Transverse colon (tissue), 4 donors: ENCODE measurements around the gene NPC1L1. TPM values are rescaled to one million over a fixed set of nuclear protein-coding genes. Genes with fewer than 3 reads are reported as not detected.
"Not testable (repeated sequence)": the region's sequence is repeated elsewhere in the genome, so short reads cannot be mapped to it uniquely, and the experiment has no call there.

Experiments
- DNase-seq: peaks from one replicate; pipeline ENCODE4 v3.0.0-alpha.2; 2019
- H3K27ac ChIP-seq, 4 donors: fragments of 200-600 bp; sonication (generic); 2 replicates each; pipeline ENCODE4 v1.5.1; 2016 to 2018; ENCODE audit warnings: inconsistent platforms in 4 of 4
- H3K27me3 ChIP-seq: fragments of 200-600 bp; sonication (generic); 2 replicates; pipeline ENCODE4 v1.5.1; 2017; ENCODE audit warnings: inconsistent platforms
- H3K36me3 ChIP-seq, 4 donors: fragments of 200-600 bp; sonication (generic); 2 replicates each; pipeline ENCODE4 v1.5.1; 2017 to 2019; ENCODE audit warnings: inconsistent platforms in 4 of 4
- H3K4me1 ChIP-seq, 4 donors: fragments of 200-600 bp; sonication (generic); 2 replicates each; pipeline ENCODE4 v1.5.1; 2017 to 2020; ENCODE audit warnings: inconsistent platforms in 4 of 4
- H3K4me3 ChIP-seq, 4 donors: fragments of 200-600 bp; sonication (generic); 1 replicate in 1 of 4; 2 replicates in 3 of 4; pipeline versions ENCODE4 v1.5.1 to v1.6.1; 2017 to 2019; ENCODE audit warnings: inconsistent platforms in 4 of 4
- H3K9me3 ChIP-seq, 2 donors: fragments of 200-600 bp; sonication (generic); 2 replicates each; pipeline ENCODE4 v1.5.1; 2017 to 2019; ENCODE audit warnings: inconsistent platforms in 2 of 2
- EP300 ChIP-seq: sonication (generic); formaldehyde crosslinking; IDR thresholded peaks from one replicate; pipeline ENCODE4 v1.6.1; 2017; ENCODE audit warnings: antibody characterized with exemption, low read depth
- POLR2A ChIP-seq: fragments of 450-650 bp; IDR thresholded peaks from one replicate; pipeline ENCODE4 v1.6.1; 2016; ENCODE audit warnings: antibody characterized with exemption, mild to moderate bottlenecking, moderate library complexity
- POLR2AphosphoS5 ChIP-seq, 3 donors: sonication (generic); formaldehyde crosslinking; IDR thresholded peaks; one replicate each; pipeline ENCODE4 v1.6.1; 2016; ENCODE audit warnings: antibody characterized with exemption in 3 of 3
- WGBS, 2 donors: methylation state at CpG; one replicate each; pipeline ENCODE4 v1.1.5; 2018; ENCODE audit warnings: low coverage in 1 of 2; 5-methylcytosine and 5-hydroxymethylcytosine counted together
- in situ Hi-C, 4 donors: fragments of 200-750 bp; cut with MboI; loops; one replicate each; pipeline versions ENCODE4 v1.15.0 to v1.15.1; 2017; ENCODE audit warnings: low sequenced_read_pairs in 3 of 4, low pct_ligation_motif_present in 1 of 4, low pct_unique_long_range_greater_than_20kb in 1 of 4
- intact Hi-C: fragments of 100-400 bp; cut with DNase I; formaldehyde crosslinking; loops from one replicate; pipeline ENCODE4 v1.15.1; 2023; ENCODE audit warnings: low total_unique reads
- total RNA-seq, 4 donors: library from RNA; depleted of rRNA; stranded (reverse); fragments of >200 nt; gene quantifications; one replicate each; pipeline ENCODE4 v1.1.0, GENCODE V29; 2016
- TF ChIP-seq, protein P1 (sequence below), 5 experiments: fragments of 200-600 bp in 3 of 5; fragments of 450-650 bp in 2 of 5; sonication (generic) in 3 of 5; IDR thresholded peaks; 1 replicate in 2 of 5; 2 replicates in 3 of 5; pipeline ENCODE4 v1.5.1; 2016 to 2017; ENCODE audit warnings: antibody characterized with exemption in 5 of 5, inconsistent platforms in 3 of 5, mild to moderate bottlenecking in 2 of 5, moderate library complexity in 1 of 5

Gene NPC1L1
- total RNA-seq, 4 donors from 2014 or later = 0.48 TPM; not detected in 3

DNA sequence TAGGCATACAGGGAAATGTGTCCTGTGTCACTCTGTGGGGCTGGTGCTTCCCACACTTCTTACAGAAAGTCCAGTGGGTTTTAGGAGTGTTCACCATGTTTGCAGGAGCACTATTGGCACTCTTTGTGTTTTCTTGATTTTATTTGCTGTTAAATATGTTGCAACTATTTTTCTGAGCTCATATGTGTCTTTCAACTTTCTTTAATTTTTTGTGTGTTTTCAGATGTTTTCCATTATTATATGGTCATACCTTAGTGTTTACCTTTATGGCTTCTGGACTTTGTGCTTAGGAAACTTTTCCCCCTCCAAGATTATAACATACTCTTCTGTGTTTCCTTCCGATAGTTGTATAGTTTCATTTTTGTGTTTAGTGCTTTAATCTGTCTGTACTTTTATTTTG lies 29.9 kb downstream of the NPC1L1 start:
- H3K27ac ChIP-seq = no peak overlapping the region
- H3K9me3 ChIP-seq = no peaks in the 10 kb centered on the region
- H3K4me1 ChIP-seq = peaks cover 0 to 4% (median 0%) of the 10 kb centered on the region in 4 donors
- in situ Hi-C loops (no loop called here), intact Hi-C loops (no loop called here)
- WGBS, 2 donors = 44 to 63% methylated on average over 1 of the region's 1 CpG
- H3K4me3 ChIP-seq = no peak overlapping the region
- DNase-seq = no peak
- no peaks in the 10 kb centered on the region for H3K27me3 ChIP-seq
- no peak for TF ChIP-seq POLR2AphosphoS5 (IDR thresholded peaks at IDR 0.05)
- TF ChIP-seq, protein P1, sequence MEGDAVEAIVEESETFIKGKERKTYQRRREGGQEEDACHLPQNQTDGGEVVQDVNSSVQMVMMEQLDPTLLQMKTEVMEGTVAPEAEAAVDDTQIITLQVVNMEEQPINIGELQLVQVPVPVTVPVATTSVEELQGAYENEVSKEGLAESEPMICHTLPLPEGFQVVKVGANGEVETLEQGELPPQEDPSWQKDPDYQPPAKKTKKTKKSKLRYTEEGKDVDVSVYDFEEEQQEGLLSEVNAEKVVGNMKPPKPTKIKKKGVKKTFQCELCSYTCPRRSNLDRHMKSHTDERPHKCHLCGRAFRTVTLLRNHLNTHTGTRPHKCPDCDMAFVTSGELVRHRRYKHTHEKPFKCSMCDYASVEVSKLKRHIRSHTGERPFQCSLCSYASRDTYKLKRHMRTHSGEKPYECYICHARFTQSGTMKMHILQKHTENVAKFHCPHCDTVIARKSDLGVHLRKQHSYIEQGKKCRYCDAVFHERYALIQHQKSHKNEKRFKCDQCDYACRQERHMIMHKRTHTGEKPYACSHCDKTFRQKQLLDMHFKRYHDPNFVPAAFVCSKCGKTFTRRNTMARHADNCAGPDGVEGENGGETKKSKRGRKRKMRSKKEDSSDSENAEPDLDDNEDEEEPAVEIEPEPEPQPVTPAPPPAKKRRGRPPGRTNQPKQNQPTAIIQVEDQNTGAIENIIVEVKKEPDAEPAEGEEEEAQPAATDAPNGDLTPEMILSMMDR (IDR thresholded peaks at IDR 0.05) = no peak
- TF ChIP-seq POLR2A = no peak
- TF ChIP-seq EP300 = no peak
- H3K36me3 ChIP-seq = no peaks in the 10 kb centered on the region

DNA sequence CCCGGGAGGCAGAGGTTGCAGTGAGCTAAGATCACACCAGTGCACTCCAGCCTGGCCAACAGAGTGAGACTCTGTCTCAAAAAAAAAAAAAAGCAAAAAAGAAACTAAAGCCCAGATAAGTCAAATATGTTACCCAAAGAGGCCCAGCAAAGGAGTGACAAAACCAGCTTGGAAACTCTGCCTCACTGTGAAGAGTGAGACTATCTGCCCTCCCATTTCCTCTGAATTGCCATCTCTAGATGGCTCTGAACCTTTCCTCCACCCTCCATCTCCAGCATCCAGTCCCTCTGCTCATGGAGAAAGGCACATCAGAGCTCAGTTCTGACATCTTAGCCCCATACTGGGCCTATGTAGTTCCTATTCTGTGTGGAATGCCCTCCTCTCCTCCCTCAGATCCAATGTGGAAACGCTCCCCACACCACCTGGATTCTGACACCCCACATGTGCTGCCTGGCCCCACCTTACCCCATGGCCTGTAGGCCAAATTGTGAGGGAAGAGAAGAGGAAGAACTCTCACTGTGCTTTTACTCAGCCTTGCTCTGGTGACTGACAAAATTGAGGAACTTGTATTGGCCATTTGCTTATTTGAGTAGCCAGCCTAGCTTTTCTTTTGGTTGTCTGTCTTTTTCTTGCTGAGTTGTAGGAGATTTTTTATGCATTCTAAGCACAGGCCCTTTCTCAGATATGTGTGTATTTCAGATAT lies 32.7 kb downstream of the NPC1L1 start:
- Histone ChIP-seq H3K4me3 (no peak overlapping the region), H3K4me1 (peaks cover 0 to 4% (median 0%) of the 10 kb centered on the region in 4 donors), H3K27me3 (no peaks in the 10 kb centered on the region), H3K36me3 (no peaks in the 10 kb centered on the region), H3K27ac (no peak overlapping the region), H3K9me3 (no peaks in the 10 kb centered on the region)
- TF ChIP-seq, protein P1 (IDR thresholded peaks at IDR 0.05) = no peak
- TF ChIP-seq POLR2AphosphoS5 (IDR thresholded peaks at IDR 0.05) (no peak), EP300 (no peak)
- in situ Hi-C loops (no loop called here), intact Hi-C loops (no loop called here)
- no peak for DNase-seq
- WGBS, 2 donors = 74 to 75% methylated on average over 1 to 2 of the region's 2 CpGs

DNA sequence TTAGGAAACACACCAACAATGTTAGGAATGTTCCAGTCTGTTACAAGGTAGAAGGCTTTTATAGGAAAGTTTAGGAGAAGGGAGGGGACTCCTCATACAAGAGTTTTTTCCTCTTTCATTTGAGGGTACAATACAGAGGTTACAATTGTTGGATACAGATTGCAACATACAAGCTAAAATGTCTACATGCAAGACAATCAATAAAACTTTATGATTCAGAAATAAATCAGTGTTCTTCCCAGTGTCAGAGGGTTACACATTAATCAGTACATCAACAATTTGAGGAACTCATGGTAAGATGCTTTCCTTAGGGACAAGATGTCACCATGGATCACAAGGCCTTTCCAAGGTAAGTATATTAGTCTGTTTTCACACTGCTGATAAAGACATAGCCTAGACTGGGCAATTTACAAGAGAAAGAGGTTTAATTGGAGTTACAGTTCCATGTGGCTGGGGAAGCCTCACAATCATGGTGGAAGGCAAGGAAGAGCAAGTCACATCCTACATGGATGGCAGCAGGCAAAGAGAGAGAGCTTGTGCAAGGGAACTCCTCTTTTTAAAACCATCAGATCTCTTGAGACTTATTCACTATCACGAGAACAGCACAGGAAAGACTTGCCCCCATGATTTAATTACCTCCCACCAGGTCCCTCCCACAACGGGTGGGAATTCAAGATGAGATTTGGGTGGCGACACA lies 34.4 kb downstream of the NPC1L1 start:
- in situ Hi-C loops, H3K4me1 ChIP-seq, DNase-seq, intact Hi-C loops, H3K4me3 ChIP-seq, H3K27me3 ChIP-seq, H3K27ac ChIP-seq, H3K36me3 ChIP-seq, H3K9me3 ChIP-seq: not testable (repeated sequence)
- 73 to 81% methylated on average over 3 of the region's 3 CpGs for WGBS, 2 donors

DNA sequence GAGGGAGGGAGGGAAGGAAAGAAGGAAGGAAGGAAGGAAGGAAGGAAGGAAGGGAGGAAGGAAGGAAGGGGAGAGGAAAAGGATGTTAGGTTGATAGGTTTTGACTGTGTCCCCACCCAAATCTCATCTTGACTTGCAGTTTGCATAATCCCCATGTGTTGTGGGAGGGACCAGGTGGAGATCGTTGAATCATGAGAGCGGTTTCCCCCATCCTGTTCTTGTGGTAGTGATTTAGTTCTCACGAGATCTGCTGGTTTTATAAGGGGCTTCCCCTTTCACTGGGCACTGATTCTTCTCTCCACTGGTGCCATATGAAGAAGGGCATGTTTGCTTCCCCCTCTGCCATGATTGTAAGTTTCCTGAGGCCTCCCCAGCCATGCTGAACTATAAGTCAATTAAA lies 35.5 kb downstream of the NPC1L1 start:
- no peaks in the 10 kb centered on the region for H3K4me1 ChIP-seq
- H3K36me3 ChIP-seq = no peaks in the 10 kb centered on the region
- no peak overlapping the region for H3K4me3 ChIP-seq
- in situ Hi-C loops (no loop called here), intact Hi-C loops (no loop called here)
- no peak for DNase-seq
- no peaks in the 10 kb centered on the region for H3K9me3 ChIP-seq
- no peaks in the 10 kb centered on the region for H3K27me3 ChIP-seq
- TF ChIP-seq POLR2AphosphoS5 (IDR thresholded peaks at IDR 0.05) = no peak
- TF ChIP-seq EP300 = no peak
- WGBS, 2 donors = 72% methylated on average over 3 of the region's 3 CpGs; no CpG with 5 or more reads in 1 of the 2 donors
- H3K27ac ChIP-seq = no peak overlapping the region

DNA sequence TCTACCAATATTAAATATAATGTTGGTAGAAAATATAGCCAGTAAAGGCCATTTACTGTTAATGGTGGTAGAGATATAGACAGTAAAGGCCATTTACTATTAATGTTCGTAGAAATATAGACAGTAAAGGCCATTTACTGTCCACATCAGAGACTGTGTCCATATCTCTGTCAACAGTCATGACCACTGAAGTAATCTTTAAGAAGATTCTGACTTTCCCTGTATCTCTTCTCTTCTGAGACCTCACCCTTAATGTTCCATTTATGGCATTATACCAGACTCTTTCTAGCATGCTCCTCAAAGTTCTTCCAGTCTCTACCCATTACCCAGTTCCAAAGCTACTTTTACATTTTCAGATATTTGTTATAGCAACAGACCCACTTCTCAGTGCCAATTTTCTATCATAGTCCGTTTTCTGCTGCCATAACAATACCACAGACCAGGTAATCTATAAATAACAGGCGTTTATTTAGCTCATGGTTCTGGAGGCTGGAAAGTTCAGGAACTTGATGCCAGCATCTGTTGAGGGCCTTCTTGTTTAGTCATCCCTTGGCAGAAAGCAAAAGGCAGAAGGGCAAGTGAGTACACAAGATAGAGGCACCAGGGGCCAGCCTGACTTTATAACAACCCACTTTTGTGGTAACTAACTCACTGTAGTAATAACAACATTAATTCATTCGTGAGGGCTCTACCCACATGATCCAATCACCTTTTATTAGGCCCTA lies 42.7 kb downstream of the NPC1L1 start:
- in situ Hi-C loops (loop anchor here in 2 of 4 donors (25.0 kb wide), 1 partner anchor 261 kb away; no protein-coding TSS in a partner anchor), intact Hi-C loops (no loop called here)
- Histone ChIP-seq H3K27ac (no peak overlapping the region), H3K36me3 (no peaks in the 10 kb centered on the region), H3K9me3 (no peaks in the 10 kb centered on the region), H3K4me1 (no peaks in the 10 kb centered on the region), H3K4me3 (no peak overlapping the region), H3K27me3 (peaks cover 9% of the 10 kb centered on the region)
- 71 to 75% methylated on average over 4 of the region's 4 CpGs for WGBS, 2 donors
- DNase-seq = no peak
- no peak for TF ChIP-seq POLR2A
- TF ChIP-seq EP300 = no peak
- TF ChIP-seq POLR2AphosphoS5 (IDR thresholded peaks at IDR 0.05) = no peak
- TF ChIP-seq, protein P1 (IDR thresholded peaks at IDR 0.05) = no peak
